NCI-H2196 (cell line): Measurements from ENCODE around the gene DNAL4.

Experiments used
- DNase-seq: peaks from one replicate; lab custom pipeline; 2025; ENCODE audit not compliant: unreplicated experiment; lab: John Stamatoyannopoulos, UW

Gene DNAL4

GRCh38 chr22:38788021-38788816, 5.7 kb downstream of the DNAL4 start:
- DNase-seq, result peak; percentile 66

GRCh38 chr22:38786631-38787030, 7.3 kb downstream of the DNAL4 start:
- DNase-seq, result no peak

- DNase-seq, result no peak
Observed at GRCh38 chr22:38784856-38785255, 9.1 kb downstream of the DNAL4 start.

- no peak for DNase-seq
Observed at GRCh38 chr22:38784035-38784434, 9.9 kb downstream of the DNAL4 start.

- no peak for DNase-seq
Observed at GRCh38 chr22:38783095-38783615, 10.8 kb downstream of the DNAL4 start.

GRCh38 chr22:38782402-38783094, 11.4 kb downstream of the DNAL4 start:
- DNase-seq, result no peak

GRCh38 chr22:38781033-38781432, 12.9 kb downstream of the DNAL4 start:
- no peak for DNase-seq

- DNase-seq, result no peak
Observed at GRCh38 chr22:38777087-38777671, 16.8 kb downstream of the DNAL4 start.

GRCh38 chr22:38776086-38776485, 17.9 kb downstream of the DNAL4 start:
- DNase-seq, result no peak

GRCh38 chr22:38775656-38776055, 18.3 kb downstream of the DNAL4 start:
- DNase-seq, result no peak

- DNase-seq, result no peak
Observed at GRCh38 chr22:38774496-38775166, 19.3 kb downstream of the DNAL4 start.

GRCh38 chr22:38773363-38773946, 20.5 kb downstream of the DNAL4 start:
- no peak for DNase-seq

- no peak for DNase-seq
Observed at GRCh38 chr22:38772623-38772873, 21.4 kb downstream of the DNAL4 start.

GRCh38 chr22:38770257-38770949, 23.5 kb downstream of the DNAL4 start:
- no peak for DNase-seq

GRCh38 chr22:38768036-38768435, 25.9 kb downstream of the DNAL4 start:
- no peak for DNase-seq

GRCh38 chr22:38767313-38767712, 26.6 kb downstream of the DNAL4 start:
- DNase-seq, result no peak

- peak; percentile 73 for DNase-seq
Observed at GRCh38 chr22:38766076-38766777, 27.7 kb downstream of the DNAL4 start.

GRCh38 chr22:38762551-38762983, 31.4 kb downstream of the DNAL4 start:
- DNase-seq, result no peak

- no peak for DNase-seq
Observed at GRCh38 chr22:38761202-38762162, 32.5 kb downstream of the DNAL4 start.
